SU-DHL-6 (cell line): ENCODE measurements around the gene KLC4.

ENCODE experiments used
- CTCF ChIP-seq: fragments of 200-600 bp; sonication (generic); IDR thresholded peaks from one replicate; pipeline ENCODE4 v1.5.1; 2017; ENCODE audit warnings: antibody characterized with exemption, mild to moderate bottlenecking, low read length, moderate library complexity; ENCODE audit not compliant: insufficient read depth, poor library complexity, severe bottlenecking
- EZH2phosphoT487 ChIP-seq: fragments of 200-600 bp; sonication (generic), shearing (Covaris generic); conservative IDR thresholded peaks from 2 replicates; pipeline ENCODE4 v1.6.1; 2018; ENCODE audit warnings: mild to moderate bottlenecking, antibody characterized with exemption, low read length, moderate library complexity, mixed read lengths

- no peak for TF ChIP-seq CTCF
- no peak for TF ChIP-seq EZH2phosphoT487
These were observed 1.6 kb downstream of the KLC4 start for GRCh38 chr6:43060755-43061633.
